ENCODE measurements around the gene PXDN. TPM values are rescaled to one million over a fixed set of nuclear protein-coding genes. Genes with fewer than 3 reads are reported as not detected.

Gene PXDN, protein sequence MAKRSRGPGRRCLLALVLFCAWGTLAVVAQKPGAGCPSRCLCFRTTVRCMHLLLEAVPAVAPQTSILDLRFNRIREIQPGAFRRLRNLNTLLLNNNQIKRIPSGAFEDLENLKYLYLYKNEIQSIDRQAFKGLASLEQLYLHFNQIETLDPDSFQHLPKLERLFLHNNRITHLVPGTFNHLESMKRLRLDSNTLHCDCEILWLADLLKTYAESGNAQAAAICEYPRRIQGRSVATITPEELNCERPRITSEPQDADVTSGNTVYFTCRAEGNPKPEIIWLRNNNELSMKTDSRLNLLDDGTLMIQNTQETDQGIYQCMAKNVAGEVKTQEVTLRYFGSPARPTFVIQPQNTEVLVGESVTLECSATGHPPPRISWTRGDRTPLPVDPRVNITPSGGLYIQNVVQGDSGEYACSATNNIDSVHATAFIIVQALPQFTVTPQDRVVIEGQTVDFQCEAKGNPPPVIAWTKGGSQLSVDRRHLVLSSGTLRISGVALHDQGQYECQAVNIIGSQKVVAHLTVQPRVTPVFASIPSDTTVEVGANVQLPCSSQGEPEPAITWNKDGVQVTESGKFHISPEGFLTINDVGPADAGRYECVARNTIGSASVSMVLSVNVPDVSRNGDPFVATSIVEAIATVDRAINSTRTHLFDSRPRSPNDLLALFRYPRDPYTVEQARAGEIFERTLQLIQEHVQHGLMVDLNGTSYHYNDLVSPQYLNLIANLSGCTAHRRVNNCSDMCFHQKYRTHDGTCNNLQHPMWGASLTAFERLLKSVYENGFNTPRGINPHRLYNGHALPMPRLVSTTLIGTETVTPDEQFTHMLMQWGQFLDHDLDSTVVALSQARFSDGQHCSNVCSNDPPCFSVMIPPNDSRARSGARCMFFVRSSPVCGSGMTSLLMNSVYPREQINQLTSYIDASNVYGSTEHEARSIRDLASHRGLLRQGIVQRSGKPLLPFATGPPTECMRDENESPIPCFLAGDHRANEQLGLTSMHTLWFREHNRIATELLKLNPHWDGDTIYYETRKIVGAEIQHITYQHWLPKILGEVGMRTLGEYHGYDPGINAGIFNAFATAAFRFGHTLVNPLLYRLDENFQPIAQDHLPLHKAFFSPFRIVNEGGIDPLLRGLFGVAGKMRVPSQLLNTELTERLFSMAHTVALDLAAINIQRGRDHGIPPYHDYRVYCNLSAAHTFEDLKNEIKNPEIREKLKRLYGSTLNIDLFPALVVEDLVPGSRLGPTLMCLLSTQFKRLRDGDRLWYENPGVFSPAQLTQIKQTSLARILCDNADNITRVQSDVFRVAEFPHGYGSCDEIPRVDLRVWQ (N-terminal part only)
- 61.9 TPM for polyA plus RNA-seq (2012; ENCODE audit: insufficient read depth, insufficient read length)

DNA sequence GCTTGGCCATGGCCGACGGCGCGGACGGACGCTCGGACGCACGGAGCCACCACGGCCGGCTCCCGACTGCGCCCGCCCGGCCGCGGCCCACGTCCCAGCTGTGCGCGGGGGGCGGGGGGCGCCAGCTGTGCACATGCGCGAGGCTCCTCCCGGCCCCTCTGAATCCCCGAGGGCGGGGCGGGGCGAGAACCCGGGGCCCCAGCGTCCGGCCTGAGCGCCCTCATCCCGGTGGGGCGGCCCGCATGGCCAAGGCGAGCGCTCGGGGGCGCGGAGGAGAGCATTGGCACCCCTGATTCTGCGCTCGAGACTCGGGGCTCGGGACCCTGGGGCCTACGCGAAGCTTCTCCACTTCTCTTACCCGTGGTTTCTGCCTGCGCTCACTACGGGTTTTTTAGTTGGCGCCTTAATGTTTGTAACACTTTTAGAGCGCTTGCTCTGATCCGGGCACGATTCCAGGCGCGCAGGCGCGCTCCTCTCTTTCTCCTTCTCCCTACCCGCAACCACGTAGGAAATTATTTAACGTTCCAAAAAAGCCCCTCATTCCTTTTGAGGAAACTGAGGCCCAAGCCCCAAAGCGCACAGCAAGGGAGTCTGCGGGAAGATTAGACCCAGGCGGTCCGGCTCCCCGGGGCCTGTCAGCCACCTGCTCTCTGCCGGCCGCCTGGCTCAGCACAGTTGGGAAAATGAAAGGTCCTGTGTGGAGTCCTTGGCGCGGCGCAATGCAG lies at the start of gene PXDN:
PXDN (minus strand) TSS at position 70 of the 725 bp plus-strand sequence; CDS start at position 10, 60 bp downstream.
- peak within 1 kb of the TSS; percentile 62 for H3K4me3 ChIP-seq (ENCODE audit: low read length)
- peak; percentile 28 for DNase-seq (ENCODE audit: low read depth, low spot score)

DNA sequence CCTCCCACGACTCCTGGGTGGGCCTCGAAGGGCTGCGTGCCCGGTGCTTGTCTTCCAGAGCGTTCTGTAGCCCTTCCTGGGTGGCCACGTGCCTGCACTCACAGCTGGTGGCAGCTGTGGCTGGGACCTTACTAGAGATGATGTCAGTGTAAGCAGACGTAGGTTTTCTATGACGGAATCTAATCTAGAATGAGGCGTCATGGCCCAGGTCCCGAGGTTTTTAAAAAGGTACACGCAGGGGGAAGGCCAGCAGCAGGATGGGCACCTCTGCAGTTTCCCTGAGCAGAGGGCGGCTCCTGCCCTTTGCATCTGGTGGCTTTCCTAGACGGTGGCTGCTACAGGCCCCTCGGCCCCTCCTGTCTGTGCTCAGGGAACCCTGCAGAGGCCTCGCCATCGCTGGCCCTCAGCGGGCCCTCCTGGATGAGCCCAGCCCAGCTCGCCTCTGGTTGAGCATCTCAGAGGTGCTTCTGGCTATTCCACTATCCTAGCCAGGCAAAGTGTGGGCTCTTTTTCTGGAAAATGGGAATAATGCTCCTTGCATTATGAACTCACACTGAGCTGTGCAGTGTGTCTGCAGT lies 49.6 kb upstream of the PXDN start:
- DNase-seq (ENCODE audit: low read depth, low spot score): no peak
- H3K4me3 ChIP-seq (ENCODE audit: low read length): no peak overlapping the region

DNA sequence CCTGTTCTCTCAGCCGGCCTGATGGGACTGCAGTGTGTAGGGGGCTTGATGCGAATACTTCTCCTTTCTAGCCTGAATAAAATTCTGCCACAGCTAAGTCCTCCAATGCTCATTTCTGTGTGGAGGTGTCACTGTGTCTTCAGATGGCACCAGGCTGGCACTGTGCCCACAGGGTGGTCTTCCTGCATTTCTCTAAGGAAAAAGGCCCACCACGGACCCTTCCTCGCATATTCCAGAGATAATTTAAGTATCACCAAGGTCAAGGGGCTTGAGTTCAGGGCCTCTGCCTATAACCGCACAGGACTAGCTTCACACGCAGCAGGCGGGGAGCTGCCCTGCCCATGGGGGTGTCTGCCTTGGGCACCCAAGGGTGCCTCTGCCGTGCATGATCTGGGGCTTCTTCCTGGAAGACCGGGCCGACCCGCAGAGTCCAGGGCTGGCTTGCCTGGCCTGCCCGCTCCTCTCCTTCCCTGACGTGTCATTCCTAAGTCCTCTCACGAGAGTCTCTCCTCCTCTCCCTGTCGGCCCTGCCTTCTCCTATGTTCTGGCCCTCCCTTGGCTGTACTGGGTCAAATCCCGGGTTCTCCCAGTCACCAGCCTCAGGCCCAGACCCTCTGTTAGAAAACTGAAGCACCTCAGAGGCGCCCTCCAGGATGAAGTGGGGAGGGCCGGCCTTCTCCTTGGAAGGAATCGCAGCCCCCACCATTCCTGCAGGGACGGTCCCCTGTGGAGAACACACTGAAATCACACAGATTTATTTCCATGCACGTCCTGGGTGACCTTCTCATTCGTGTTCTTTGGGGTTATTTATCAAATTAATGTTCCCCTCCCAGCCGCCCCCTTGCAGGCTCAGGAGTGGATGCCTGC lies 48.9 kb upstream of the PXDN start:
- no peak for DNase-seq (ENCODE audit: low read depth, low spot score)
- H3K4me3 ChIP-seq (ENCODE audit: low read length): no peak overlapping the region

DNA sequence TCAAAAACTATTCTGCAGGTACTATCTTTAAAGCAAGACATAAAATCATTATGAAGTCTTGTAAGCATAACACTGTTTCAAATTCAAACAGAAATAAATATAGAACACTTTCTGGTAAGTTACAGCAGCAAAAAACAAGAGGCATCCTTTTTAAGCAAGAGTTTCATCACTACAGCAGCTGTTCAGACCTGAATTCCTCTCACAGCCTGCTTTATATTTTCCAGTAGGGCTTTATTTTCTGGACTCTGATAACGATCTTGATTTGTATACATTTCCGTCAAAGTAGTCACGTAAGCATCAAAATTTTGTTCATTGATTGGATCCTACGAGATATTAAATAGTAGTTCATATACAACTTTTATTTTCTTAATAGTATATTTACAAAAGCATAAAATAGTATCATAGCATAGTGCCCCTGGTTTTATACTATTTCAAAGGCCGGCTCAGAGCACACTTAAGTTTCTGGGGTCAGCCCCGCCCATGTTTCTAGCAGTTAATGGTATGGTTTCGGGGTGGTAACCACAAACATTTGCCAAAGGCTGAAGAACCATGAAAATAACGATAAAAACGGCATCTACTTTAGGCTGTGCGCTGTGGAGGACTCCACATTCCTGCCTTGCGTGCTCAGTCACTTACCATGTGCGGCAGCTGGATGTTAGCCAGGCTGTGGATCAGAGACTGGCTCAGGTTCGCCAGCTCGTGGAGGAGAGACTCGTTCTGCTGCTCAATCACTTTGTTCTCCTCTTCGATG lies 47.5 kb upstream of the PXDN start:
- H3K4me3 ChIP-seq (ENCODE audit: low read length): peak overlapping the region; percentile 31
- DNase-seq (ENCODE audit: low read depth, low spot score): peak; percentile 96

DNA sequence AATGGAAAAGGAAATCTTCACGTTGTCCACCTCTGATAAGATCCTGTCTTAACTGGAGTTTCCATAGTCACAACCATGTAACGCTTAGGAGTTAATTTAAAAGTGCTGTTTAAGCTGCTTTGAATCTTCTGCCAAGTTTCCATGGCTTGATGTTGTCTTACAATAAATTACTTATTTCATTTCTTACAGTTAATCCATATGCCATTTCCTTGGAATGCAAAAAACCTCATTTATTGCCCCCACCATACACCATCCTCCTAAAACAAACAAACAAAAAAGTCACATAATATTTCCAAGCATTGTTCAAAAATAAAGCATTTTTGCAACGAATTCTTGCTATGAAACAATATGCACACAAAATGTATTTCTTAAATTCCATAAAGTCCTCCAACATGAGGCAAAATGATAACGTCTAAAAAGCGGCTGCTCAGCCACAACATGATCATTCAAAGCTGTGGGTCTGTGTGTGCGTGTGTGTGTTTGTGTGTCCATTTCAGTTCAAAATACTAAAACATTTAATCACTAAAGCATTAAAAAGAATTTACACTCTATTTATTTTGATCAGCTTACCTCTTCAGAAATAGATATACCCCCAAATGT lies 46.8 kb upstream of the PXDN start:
- H3K4me3 ChIP-seq (ENCODE audit: low read length): peak overlapping the region; percentile 31
- DNase-seq (ENCODE audit: low read depth, low spot score): no peak

DNA sequence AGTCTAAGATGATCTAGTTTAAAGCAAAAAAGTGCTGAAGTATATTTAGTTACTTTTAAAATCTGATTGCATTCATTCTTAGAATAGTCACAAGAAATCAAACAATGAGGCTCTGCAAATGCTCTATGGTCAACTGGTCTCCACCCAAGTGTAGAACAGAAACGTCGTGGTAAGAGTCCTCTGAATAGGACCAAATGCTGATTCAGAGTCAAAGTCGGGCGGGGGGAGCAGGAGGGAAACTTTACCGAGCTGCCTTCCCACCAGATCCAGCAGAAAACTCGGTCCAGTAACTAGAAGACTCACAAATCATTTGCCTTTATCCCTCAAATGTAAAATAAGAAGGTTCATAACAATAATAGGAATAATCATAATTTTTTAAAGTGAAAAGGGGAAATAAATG lies 46.2 kb upstream of the PXDN start:
- DNase-seq (ENCODE audit: low read depth, low spot score): no peak
- H3K4me3 ChIP-seq (ENCODE audit: low read length): no peak overlapping the region

DNA sequence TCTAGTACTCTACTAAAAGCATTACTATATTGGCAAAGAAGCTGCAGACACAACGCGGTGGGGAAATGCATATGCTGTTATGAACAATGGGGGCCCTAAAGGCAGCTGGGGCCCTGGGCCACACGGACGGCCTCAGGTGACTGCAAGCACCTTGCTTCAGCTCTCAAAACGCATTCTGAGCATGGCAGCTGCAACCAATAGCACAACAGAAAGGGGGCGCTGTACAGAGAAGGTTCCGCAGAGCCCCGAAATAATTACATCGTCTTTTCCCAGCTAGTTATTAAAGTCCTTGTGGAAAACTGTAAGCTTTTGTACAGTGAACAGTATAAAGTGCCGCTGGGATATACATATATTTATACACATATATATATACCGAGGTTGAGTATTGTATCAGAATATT lies 45.3 kb upstream of the PXDN start:
- H3K4me3 ChIP-seq (ENCODE audit: low read length): no peak overlapping the region
- DNase-seq (ENCODE audit: low read depth, low spot score): no peak

DNA sequence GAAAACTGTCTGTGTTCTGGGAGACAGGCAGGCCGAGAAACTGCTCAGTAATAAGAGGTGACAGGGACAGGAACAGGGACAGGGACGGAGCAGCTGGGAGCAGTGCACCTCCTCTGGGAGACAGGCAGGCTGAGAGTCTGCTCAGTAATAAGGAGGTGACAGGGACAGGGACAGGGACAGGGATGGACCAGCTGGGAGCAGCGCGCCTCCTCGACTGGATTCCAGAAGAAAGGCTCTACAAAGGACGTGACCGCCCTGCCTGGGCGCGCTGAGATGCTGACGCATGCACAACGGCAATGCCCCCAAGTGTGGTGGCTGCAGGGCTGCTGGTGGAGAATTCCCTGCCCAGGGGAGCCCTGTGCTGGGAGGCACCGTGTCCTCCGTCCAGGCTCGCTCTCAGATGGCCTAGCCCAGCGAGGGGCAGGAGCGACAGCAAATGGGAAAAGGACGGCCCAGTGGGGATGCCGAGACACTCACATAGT lies 44.2 kb upstream of the PXDN start:
- DNase-seq (ENCODE audit: low read depth, low spot score): no peak
- H3K4me3 ChIP-seq (ENCODE audit: low read length): no peak overlapping the region

DNA sequence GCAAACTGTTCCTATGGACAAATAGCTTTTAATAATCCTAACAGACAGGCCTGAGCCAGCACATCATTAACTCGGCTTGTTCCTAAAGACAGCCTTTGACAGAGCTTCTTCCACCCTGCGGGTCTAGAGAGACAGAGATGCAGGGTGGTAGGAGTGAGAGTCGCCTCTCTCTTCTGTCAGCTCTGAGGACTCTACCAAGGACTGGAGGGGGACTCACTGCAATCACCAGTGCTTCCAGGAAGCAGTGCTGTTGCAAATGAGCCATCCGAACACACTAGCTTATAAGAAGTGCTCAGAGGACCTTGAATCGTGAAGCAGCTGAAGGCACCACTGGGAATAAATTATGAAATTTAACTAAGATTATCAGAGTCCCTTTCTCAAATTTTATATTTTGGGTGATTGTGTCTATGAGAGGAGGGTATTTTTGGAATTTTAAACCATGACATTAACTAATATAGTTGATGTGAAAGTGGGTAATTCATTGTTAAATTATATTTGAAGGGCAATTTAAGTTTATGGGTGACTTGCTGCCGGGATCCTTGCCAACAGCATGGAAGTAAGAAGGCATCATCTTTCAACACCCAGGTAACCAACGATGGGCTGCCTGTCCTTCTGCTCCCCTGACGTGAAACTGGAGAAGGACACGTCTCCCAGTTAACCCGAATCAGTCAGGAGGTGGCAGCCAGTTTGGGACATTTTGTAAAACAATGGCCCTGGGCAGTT lies 43.6 kb upstream of the PXDN start:
- no peak overlapping the region for H3K4me3 ChIP-seq (ENCODE audit: low read length)
- no peak for DNase-seq (ENCODE audit: low read depth, low spot score)

DNA sequence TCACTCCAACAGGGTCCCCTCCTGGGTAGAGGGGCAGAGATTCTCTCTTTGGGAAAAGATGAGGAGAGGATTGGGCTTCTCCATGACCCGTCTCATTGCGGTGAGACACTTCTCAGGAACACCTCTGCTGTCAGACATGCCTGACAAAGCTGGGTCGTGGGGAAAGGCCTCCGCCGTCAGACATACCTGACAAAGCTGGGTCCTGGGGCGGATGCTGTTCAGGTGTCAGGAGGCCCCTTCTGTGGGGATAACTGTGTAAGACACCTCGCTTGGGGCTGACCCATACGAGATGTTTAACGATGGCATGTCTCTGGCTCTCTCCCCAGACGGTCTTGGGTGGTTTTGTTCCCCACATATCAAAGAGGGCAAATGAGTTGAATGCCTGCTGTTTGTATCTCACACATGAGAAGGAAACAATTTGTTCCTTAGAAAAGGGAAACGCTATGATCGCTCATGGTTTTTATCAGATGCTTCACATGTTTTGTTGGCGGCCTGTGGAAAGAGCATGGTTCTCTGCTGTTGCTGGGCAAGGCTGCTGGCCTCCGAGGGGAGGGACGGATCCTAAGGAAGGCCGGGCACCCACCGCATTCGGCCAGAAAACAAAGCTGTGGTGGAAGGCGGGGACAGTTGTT lies 40.8 kb upstream of the PXDN start:
- DNase-seq (ENCODE audit: low read depth, low spot score): no peak
- H3K4me3 ChIP-seq (ENCODE audit: low read length): no peak overlapping the region

DNA sequence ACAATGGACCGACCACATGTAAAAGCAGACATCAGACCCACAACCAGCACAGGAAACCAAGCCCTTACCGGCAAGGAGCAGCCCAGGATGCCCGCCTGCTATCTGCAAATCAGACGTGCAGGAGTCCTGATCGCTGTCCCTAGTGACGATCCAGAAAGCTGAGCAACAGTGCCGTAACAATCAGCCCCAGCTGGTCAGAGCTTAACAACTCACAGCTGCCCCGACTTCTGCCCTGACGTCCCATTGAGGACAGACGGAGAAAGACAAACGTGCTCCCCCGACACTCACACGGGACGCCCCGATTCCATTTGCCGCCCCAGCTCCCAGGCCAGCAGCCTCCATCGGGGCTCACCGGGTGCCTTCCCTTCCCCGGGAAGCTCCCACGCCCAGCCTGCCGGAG lies 39.8 kb upstream of the PXDN start:
- peak; percentile 62 for DNase-seq (ENCODE audit: low read depth, low spot score)
- H3K4me3 ChIP-seq (ENCODE audit: low read length): no peak overlapping the region

DNA sequence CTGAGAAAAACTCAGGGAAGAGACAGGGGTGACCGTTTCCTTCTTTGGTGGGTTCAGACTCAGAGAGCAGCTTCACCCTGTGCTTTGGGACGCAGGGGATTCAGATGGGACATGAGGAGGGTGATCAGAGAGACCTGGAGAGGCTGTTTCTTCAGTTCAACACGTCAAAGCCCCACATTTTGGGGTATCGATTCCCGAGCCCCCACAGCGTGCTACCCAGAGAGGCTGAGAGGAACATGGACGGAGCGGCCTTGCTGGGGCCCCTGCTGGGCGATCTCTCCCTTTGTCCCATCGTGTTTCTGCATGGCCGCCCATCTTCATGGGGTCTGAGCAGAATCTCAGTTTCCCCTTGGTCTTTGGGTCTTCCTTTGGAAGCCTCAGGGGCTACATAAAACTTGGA lies 38.2 kb upstream of the PXDN start:
- no peak overlapping the region for H3K4me3 ChIP-seq (ENCODE audit: low read length)
- DNase-seq (ENCODE audit: low read depth, low spot score): no peak

DNA sequence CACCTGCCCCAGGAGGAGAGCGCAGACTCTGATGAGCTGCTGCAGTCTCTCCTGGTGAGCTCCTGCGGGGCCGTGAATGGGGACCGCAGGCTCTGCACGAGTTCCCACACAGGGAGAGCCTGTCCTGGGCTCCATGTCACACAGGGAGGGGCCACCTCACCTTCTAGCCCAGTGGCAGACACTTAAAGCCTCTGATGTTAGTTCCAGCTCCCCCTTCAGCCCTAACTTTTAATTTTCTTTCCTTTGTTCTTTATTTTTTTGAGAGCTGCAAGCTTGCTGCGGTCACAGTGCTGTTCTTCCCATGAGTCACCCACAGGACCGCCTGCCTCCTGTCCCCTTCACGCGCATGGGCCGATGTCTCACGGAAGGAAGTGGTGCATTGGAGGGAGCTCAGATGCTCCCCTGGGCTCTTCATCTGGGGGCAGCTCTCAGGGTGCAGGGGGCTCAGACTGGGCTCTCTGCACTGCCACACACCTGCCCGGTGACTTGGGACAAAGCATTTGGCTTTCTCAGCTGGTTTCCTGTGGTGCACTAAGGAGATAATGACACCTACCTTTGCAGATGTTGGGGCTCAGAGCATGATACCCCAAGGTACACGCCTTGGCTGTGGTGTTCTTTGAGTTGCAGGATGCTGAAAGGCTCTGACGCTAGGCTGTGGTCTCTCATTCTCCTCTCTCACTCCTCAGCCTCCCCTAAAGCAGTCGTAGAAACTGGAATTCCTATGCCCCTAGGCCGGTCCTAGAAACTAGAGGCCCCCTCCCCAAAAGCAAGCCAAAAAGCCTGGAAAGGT lies 37.2 kb upstream of the PXDN start:
- peak overlapping the region; percentile 15 for H3K4me3 ChIP-seq (ENCODE audit: low read length)
- DNase-seq (ENCODE audit: low read depth, low spot score): peak; percentile 97

DNA sequence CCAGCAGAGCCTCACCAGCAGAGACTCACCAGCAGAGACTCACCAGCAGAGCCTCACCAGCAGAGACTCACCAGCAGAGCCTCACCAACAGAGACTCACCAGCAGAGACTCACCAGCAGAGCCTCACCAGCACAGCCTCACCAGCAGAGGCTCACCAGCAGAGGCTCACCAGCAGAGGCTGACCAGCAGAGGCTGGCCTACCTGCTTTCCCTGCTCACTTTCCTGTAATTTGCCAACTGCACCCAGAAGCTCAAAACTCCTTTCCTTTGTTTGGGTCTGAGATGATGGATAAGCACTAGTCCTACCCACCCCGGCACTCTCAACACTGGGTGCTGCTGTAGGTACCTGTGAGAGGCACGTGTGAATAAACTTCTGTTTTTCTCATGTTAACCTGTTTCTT lies 36.4 kb upstream of the PXDN start:
- H3K4me3 ChIP-seq (ENCODE audit: low read length): peak overlapping the region; percentile 15
- no peak for DNase-seq (ENCODE audit: low read depth, low spot score)

All from Jurkat, Clone E6-1 (cell line).